K562 (cell line): ENCODE results near the gene PVALEF.

Experiments
- CBX8 ChIP-seq: fragments of 200-600 bp; sonication (generic); IDR thresholded peaks from 2 replicates; pipeline ENCODE4 v1.6.1; 2012; ENCODE audit warnings: borderline replicate concordance, mixed run types, low read depth, mild to moderate bottlenecking, moderate library complexity, mixed read lengths, low read length, control low read depth, inconsistent platforms; ENCODE audit not compliant: poor library complexity, severe bottlenecking; ENCODE audit errors: extremely low read depth
- CTCF ChIP-seq, 3 experiments: IDR thresholded peaks in 2 of 3; conservative IDR thresholded peaks in 1 of 3; 2 replicates each; pipeline ENCODE4 v1.5.1; 2011 to 2012; ENCODE audit warnings: low read length in 3 of 3, mild to moderate bottlenecking in 3 of 3, control low read depth in 2 of 3, improper control_type of control experiment in 1 of 3, inconsistent platforms in 1 of 3, low read depth in 1 of 3, mixed read lengths in 1 of 3, moderate library complexity in 1 of 3; ENCODE audit not compliant: insufficient read depth in 2 of 3
- ELF4 ChIP-seq: fragments of 450-650 bp; formaldehyde crosslinking; IDR thresholded peaks from 2 replicates; pipeline ENCODE4 v1.4.0; 2022; ENCODE audit warnings: missing genetic modification characterization
- EP300 ChIP-seq: IDR thresholded peaks from 2 replicates; pipeline ENCODE4 v1.6.1; 2012; ENCODE audit warnings: low read length, improper control_type of control experiment
- NCOA1 ChIP-seq: fragments of 450-650 bp; IDR thresholded peaks from 2 replicates; pipeline ENCODE4 v1.6.1; 2016; ENCODE audit warnings: low read depth
- ZKSCAN8 ChIP-seq: fragments of 200-800 bp; sonication (Bioruptor generic); IDR thresholded peaks from 2 replicates; pipeline ENCODE4 v1.6.1; 2016; ENCODE audit warnings: missing genetic modification characterization, missing compliant biosample characterization
- TF ChIP-seq, protein P1 (sequence below): sonication (generic); formaldehyde crosslinking; IDR thresholded peaks from 2 replicates; pipeline ENCODE4 v1.8.1; 2022; ENCODE audit warnings: missing genetic modification reagents

DNA sequence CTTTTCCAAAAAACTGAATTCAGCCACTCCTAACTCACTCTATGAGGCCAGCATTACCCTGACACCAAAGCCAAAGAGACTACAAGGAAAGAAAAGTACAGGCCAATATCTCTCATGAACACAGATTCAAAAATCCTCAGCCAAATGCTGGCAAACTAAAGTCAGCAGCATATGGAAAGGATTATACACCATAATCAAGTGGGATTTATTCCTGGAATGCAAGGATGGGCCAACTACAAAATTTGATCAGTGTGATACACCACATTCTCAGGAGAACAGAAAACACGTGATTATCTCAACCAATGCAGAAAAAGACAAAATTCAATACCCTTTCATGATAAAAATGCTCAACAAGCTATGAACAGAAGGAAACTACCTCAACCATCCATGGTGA lies 8.5 kb downstream of the PVALEF start:
- TF ChIP-seq NCOA1 (no peak), CTCF (IDR thresholded peaks at IDR 0.05 in 2 of 3, conservative IDR thresholded peaks at IDR 0.05 in 1 of 3; ENCODE audit: insufficient read depth in 2 of 3, low read depth in 1 of 3, low read length in 3 of 3) (no peak), ELF4 (CRISPR knock-in tag) (no peak), ZKSCAN8 (no peak), EP300 (no peak), CBX8 (no peak)
- TF ChIP-seq, protein P1, sequence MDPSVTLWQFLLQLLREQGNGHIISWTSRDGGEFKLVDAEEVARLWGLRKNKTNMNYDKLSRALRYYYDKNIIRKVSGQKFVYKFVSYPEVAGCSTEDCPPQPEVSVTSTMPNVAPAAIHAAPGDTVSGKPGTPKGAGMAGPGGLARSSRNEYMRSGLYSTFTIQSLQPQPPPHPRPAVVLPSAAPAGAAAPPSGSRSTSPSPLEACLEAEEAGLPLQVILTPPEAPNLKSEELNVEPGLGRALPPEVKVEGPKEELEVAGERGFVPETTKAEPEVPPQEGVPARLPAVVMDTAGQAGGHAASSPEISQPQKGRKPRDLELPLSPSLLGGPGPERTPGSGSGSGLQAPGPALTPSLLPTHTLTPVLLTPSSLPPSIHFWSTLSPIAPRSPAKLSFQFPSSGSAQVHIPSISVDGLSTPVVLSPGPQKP (CRISPR knock-in tag), result no peak
